LoVo (cell line): Measurements from ENCODE around the gene PSMC3IP.

Source experiments
- DNase-seq: peaks from one replicate; pipeline ENCODE4 v3.0.0-alpha.2; 2016; ENCODE audit warnings: low spot score

PSMC3IP gene

GRCh38 chr17:42538482-42538881, 39.0 kb downstream of the PSMC3IP start:
- no peak for DNase-seq

DNA sequence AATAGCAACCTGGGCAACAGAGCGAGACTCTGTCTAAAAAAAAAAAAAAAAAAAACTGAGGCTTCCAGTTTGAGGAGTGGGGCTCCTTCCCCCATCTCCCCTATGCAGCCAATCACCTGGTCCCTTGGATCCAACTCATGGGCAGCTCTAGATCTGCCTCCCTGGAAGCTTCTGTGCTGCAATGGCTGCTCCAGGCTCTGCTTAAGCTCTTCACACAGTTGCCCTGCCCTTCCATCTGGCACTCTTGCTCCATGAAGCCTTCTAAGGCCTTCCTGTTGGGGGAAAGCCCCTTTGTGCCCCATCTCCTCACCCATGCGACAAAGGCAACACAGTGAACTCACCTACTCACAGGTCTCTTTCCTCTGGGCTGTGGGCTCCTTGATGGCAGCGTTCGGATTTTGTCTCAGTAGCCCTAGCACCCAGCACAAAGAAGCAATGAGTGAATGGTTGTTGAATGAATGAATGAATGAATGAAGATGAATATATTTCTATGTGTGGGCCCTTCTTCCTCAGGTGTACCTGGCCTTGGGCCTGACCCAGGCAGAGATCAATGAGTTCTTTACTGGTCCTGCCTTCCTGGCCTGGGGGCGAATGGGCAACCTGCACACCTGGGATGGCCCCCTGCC, 39.6 kb downstream of the PSMC3IP start:
- no peak for DNase-seq

- no peak for DNase-seq
These were observed 40.2 kb downstream of the PSMC3IP start for GRCh38 chr17:42537156-42537805.

- peak; percentile 75 for DNase-seq
These were observed 41.0 kb downstream of the PSMC3IP start for GRCh38 chr17:42536372-42537155.

GRCh38 chr17:42536048-42536371, 41.5 kb downstream of the PSMC3IP start, which contains the start of gene NAGLU:
NAGLU (plus strand) TSS chr17:42536241; CDS start chr17:42536273, 32 bp downstream.
- DNase-seq = peak; percentile 91

GRCh38 chr17:42535155-42536047, 42.1 kb downstream of the PSMC3IP start:
- no peak for DNase-seq

GRCh38 chr17:42531455-42532354, 45.8 kb downstream of the PSMC3IP start:
- peak; percentile 77 for DNase-seq

DNA sequence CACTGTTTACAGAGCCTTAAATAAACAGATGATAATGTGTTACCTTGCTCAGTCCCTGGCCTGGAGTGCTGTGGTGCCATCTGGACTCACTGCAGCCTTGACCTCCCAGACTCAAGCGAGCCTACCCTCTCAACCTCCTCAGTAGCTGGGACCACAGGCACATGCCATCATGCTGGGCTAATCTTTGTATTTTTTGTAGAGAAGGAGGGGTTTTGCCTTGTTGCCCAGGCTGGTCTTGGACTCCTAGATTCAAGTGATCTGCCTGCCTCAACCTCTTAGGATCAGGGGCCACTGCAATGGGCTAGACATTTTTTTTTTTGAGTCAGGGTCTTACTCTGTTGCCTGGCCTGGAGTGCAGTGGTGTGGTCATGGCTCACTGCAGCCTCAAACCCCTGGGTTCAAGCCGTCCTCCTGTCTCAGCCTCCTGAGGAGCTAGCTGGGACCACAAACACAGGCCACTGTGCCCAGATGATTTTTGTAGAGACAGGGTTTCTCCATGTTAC, 46.5 kb downstream of the PSMC3IP start:
- DNase-seq = no peak

- no peak for DNase-seq
These were observed 48.5 kb downstream of the PSMC3IP start for GRCh38 chr17:42529061-42529460.

DNA sequence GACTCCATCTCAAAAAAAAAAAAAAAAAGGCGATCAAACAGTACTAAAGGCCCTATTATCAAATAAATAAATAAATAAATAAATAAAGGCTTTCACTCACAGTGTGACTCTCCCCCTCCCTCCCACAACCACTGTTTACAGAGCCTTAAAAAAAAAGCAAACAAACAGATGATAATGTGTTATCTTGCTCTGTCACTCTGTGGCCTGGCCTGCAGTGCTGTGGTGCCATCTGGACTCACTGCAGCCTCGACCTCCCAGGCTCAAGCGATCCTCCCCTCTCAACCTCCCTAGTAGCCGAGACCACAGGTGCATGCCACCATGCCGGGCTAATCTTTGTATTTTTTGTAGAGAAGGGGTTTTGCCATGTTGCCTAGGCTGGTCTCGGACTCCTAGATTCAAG, 49.6 kb downstream of the PSMC3IP start:
- DNase-seq = no peak

- no peak for DNase-seq
These were observed 51.5 kb downstream of the PSMC3IP start for GRCh38 chr17:42526031-42526444.

DNA sequence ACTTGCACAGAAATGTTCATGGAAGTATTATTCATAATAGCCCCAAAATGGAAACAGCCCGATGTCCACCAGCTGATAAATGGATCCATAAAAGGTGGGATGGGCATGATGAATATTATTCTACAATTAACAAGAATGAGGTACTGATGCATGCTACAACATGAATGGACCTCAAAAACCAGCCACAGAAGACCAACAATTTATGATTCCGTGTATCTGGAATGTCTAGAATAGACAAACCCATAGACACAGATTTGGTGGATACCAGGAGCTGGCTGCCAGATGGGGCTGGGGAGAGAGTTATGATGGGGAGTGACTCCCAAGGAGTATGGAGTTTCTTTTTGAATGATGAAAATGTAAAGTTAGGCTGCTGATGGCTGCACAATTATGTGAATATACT, 52.3 kb downstream of the PSMC3IP start:
- DNase-seq = no peak

DNA sequence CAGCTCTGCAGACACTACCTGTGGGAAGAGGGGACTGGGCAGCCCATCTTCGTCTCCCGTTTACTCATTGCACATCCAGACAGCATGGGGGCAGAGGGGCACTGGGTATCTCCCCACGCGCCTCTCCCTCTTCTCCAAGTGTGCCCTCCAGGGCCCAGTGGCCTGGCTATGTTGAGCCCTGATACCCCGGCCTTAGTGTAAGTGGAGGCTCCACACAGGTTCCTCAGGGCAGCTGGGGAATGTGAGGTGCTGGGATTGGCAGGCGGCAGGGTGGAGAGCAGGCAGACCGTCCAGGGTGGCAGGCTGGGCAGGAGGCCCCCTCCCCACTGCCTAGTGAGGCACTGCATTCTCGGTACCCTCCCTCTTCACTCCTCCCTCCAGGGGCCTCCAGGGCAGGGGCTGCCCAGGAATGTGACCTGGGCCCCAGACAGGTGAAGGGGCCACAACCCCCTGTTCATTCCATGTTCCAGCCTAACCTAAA, 54.7 kb downstream of the PSMC3IP start:
- no peak for DNase-seq
